Measurements from ENCODE around the gene DPH2. TPM values are rescaled to one million over a fixed set of nuclear protein-coding genes. Genes with fewer than 3 reads are reported as not detected.
A peak's percentile ranks its signal among the peaks of the same experiment; 100 is the strongest.

DPH2 gene
- total and polyA plus RNA-seq, 8 donors: 6.4 to 93.2 (median 13.8) TPM

- no peaks in the 10 kb centered on the region for H3K9me3 ChIP-seq
- peak overlapping the region in 2 of 4 donors; percentile 53 to 55 for H3K4me3 ChIP-seq
- 45 to 59% (median 52%) methylated on average over 5 of the region's 5 CpGs for WGBS, 5 donors
- intact Hi-C loops (cut with DNase I; ENCODE audit: low total_unique reads): no loop called here
- peaks cover 10 to 45% (median 24%) of the 10 kb centered on the region in 4 donors for H3K36me3 ChIP-seq
- H3K4me1 ChIP-seq: peaks cover 52 to 71% (median 65%) of the 10 kb centered on the region in 4 donors
- H3K27ac ChIP-seq: peak overlapping the region in 1 of 5 donors; percentile 70
- no peaks in the 10 kb centered on the region for H3K27me3 ChIP-seq
- DNase-seq: no peak
- no peak for TF ChIP-seq POLR2AphosphoS5 (IDR thresholded peaks at IDR 0.05)
- TF ChIP-seq EP300 (IDR thresholded peaks at IDR 0.05): no peak
- TF ChIP-seq CTCF (IDR thresholded peaks at IDR 0.05): no peak
Measured at GRCh38 chr1:43978264-43978550, 8.4 kb downstream of the DPH2 start.

- peaks cover 10 to 46% (median 25%) of the 10 kb centered on the region in 4 donors for H3K36me3 ChIP-seq
- TF ChIP-seq POLR2A (IDR thresholded peaks at IDR 0.05) (no peak), CTCF (IDR thresholded peaks at IDR 0.05) (no peak), POLR2AphosphoS5 (IDR thresholded peaks at IDR 0.05) (no peak), EP300 (IDR thresholded peaks at IDR 0.05) (no peak)
- H3K27me3 ChIP-seq: no peaks in the 10 kb centered on the region
- H3K27ac ChIP-seq: peak within 1 kb of the TSS; percentile 43 to 83 (median 76)
- peak within 1 kb of the TSS; percentile 70 to 94 (median 88) for H3K4me3 ChIP-seq
- intact Hi-C loops (cut with DNase I; ENCODE audit: low total_unique reads): no loop called here
- peaks cover 51 to 69% (median 64%) of the 10 kb centered on the region in 4 donors for H3K4me1 ChIP-seq
- H3K9me3 ChIP-seq: no peaks in the 10 kb centered on the region
- WGBS, 5 donors: 5 to 17% (median 6%) methylated on average over 17 to 54 of the region's 54 CpGs
- DNase-seq: peak; percentile 43 to 79
Measured at GRCh38 chr1:43978551-43979260, 8.9 kb downstream of the DPH2 start, which contains the start of gene B4GALT2. B4GALT2 (plus strand) TSS chr1:43979210; CDS start chr1:43981161, 1,951 bp downstream.

GRCh38 chr1:43979261-43979527, 9.4 kb downstream of the DPH2 start:
- Histone ChIP-seq H3K36me3 (peaks cover 10 to 50% (median 28%) of the 10 kb centered on the region in 4 donors), H3K27ac (peak overlapping the region; percentile 41 to 83 (median 76)), H3K4me3 (peak overlapping the region; percentile 70 to 94 (median 88)), H3K27me3 (no peaks in the 10 kb centered on the region), H3K4me1 (peaks cover 46 to 64% (median 59%) of the 10 kb centered on the region in 4 donors), H3K9me3 (no peaks in the 10 kb centered on the region)
- TF ChIP-seq POLR2AphosphoS5 (IDR thresholded peaks at IDR 0.05): no peak
- no peak for TF ChIP-seq EP300 (IDR thresholded peaks at IDR 0.05)
- TF ChIP-seq CTCF (IDR thresholded peaks at IDR 0.05): no peak
- no peak for TF ChIP-seq POLR2A (IDR thresholded peaks at IDR 0.05)
- no peak for DNase-seq
- WGBS, 5 donors: 0 to 3% (median 2%) methylated on average over 3 to 39 of the region's 45 CpGs; no CpG with 5 or more reads in 1 of the 5 donors
- intact Hi-C loops (cut with DNase I; ENCODE audit: low total_unique reads): no loop called here

GRCh38 chr1:43979528-43980254, 9.9 kb downstream of the DPH2 start:
- peak; percentile 39 to 86 for DNase-seq
- H3K27me3 ChIP-seq: no peaks in the 10 kb centered on the region
- peaks cover 46 to 61% (median 56%) of the 10 kb centered on the region in 4 donors for H3K4me1 ChIP-seq
- TF ChIP-seq POLR2AphosphoS5 (IDR thresholded peaks at IDR 0.05) (peak in 1 of 3 donors; percentile 15), EP300 (IDR thresholded peaks at IDR 0.05) (no peak)
- 2 to 8% (median 6%) methylated on average over 14 to 45 of the region's 45 CpGs for WGBS, 5 donors
- peak overlapping the region; percentile 70 to 94 (median 88) for H3K4me3 ChIP-seq
- no peaks in the 10 kb centered on the region for H3K9me3 ChIP-seq
- peaks cover 10 to 54% (median 33%) of the 10 kb centered on the region in 4 donors for H3K36me3 ChIP-seq
- intact Hi-C loops (cut with DNase I; ENCODE audit: low total_unique reads): no loop called here
- H3K27ac ChIP-seq: peak overlapping the region; percentile 41 to 83 (median 76)
